IMR-90 (cell line): ENCODE measurements around the gene OBP2A. TPM values are rescaled to one million over a fixed set of nuclear protein-coding genes. Genes with fewer than 3 reads are reported as not detected.

Source experiments
- ATAC-seq: fragments of 200-7000 bp; cut with Tn5 transposase; 2 replicates; pipeline ENCODE4 v1.9.1; 2020; ENCODE audit warnings: low read depth, mild to moderate bottlenecking, moderate library complexity
- BruUV-seq: library from RNA; stranded (reverse); fragments of 400-500 nt; replicated peaks from 2 replicates; lab custom pipeline; 2021; lab: Mats Ljungman, UMichigan
- CTCF ChIA-PET: fragments of 300-600 bp; formaldehyde crosslinking; extraction: SDS; loops from one replicate; lab custom pipeline; 2021; ENCODE audit warnings: antibody characterized with exemption; lab: Yijun Ruan, JAX
- POLR2A ChIA-PET: fragments of 300-600 bp; sonication (Branson Sonifier 250); formaldehyde crosslinking; loops from one replicate; lab custom pipeline; 2022; ENCODE audit warnings: antibody characterized with exemption; ENCODE audit not compliant: unreplicated experiment; lab: Charles Lee
- DNase-seq: peaks from one replicate; pipeline ENCODE4 v3.0.0; 2013
- H2AFZ ChIP-seq: replicated peaks from 2 replicates; pipeline ENCODE3; 2013; ENCODE audit warnings: low read length, mild to moderate bottlenecking; ENCODE audit not compliant: poor library complexity
- H2AK5ac ChIP-seq: 2 replicates; pipeline ENCODE4 v1.6.1; 2013; ENCODE audit warnings: low read depth, low read length, inconsistent platforms
- H2AK9ac ChIP-seq: replicated peaks from 2 replicates; pipeline ENCODE3; 2013; ENCODE audit warnings: mild to moderate bottlenecking, low read depth, low read length, moderate library complexity; ENCODE audit not compliant: poor library complexity
- H2BK120ac ChIP-seq: 2 replicates; pipeline ENCODE4 v1.6.1; 2013; ENCODE audit warnings: low read depth, low read length, inconsistent platforms
- H2BK15ac ChIP-seq: 3 replicates; pipeline ENCODE4 v1.6.1; 2013; ENCODE audit warnings: low read depth, low read length, inconsistent platforms
- H2BK20ac ChIP-seq: 2 replicates; pipeline ENCODE4 v1.6.1; 2013; ENCODE audit warnings: low read depth, mild to moderate bottlenecking, inconsistent platforms, low read length, moderate library complexity
- H2BK5ac ChIP-seq: 2 replicates; pipeline ENCODE4 v1.6.1; 2013; ENCODE audit warnings: mild to moderate bottlenecking, low read depth, low read length, inconsistent platforms; ENCODE audit not compliant: poor library complexity, severe bottlenecking
- H3K14ac ChIP-seq: replicated peaks from 2 replicates; pipeline ENCODE4 v1.6.1; 2013; ENCODE audit warnings: low read depth, low read length, inconsistent platforms
- H3K18ac ChIP-seq: 2 replicates; pipeline ENCODE4 v1.6.1; 2013; ENCODE audit warnings: low read depth, low read length, control low read depth
- H3K23ac ChIP-seq: 2 replicates; pipeline ENCODE4 v1.6.1; 2013; ENCODE audit warnings: low read depth, low read length, inconsistent platforms
- H3K27ac ChIP-seq: 2 replicates; pipeline ENCODE4 v1.5.1; 2013; ENCODE audit warnings: mild to moderate bottlenecking, control low read depth, low read length; ENCODE audit not compliant: insufficient read depth
- H3K27me3 ChIP-seq: 2 replicates; pipeline ENCODE4 v1.6.1; 2013; ENCODE audit warnings: low read length; ENCODE audit not compliant: control insufficient read depth, insufficient read depth
- H3K36me3 ChIP-seq: 2 replicates; pipeline ENCODE4 v1.6.1; 2013; ENCODE audit warnings: low read length, mixed read lengths; ENCODE audit not compliant: control insufficient read depth, insufficient read depth
- H3K4ac ChIP-seq: 2 replicates; pipeline ENCODE4 v1.6.1; 2013; ENCODE audit warnings: low read depth, low read length, inconsistent platforms
- H3K4me1 ChIP-seq: 2 replicates; pipeline ENCODE4 v1.6.1; 2013; ENCODE audit warnings: low read length, mixed read lengths; ENCODE audit not compliant: control insufficient read depth, insufficient read depth
- H3K4me2 ChIP-seq: 2 replicates; pipeline ENCODE4 v1.6.1; 2013; ENCODE audit warnings: low read depth, mild to moderate bottlenecking, control low read depth, low read length, moderate library complexity
- H3K4me3 ChIP-seq: 2 replicates; pipeline ENCODE4 v1.5.1; 2013; ENCODE audit warnings: low read depth, mild to moderate bottlenecking, control low read depth, low read length, moderate library complexity; ENCODE audit not compliant: insufficient read depth
- H3K56ac ChIP-seq: 2 replicates; pipeline ENCODE4 v1.6.1; 2013; ENCODE audit warnings: low read length, inconsistent platforms; ENCODE audit not compliant: insufficient read depth; ENCODE audit errors: extremely low read depth
- H3K79me1 ChIP-seq, 2 experiments: 2 replicates each; pipeline ENCODE4 v1.6.1; 2013; ENCODE audit warnings: low read length in 2 of 2, inconsistent platforms in 1 of 2, low read depth in 1 of 2
- H3K9ac ChIP-seq: 2 replicates; pipeline ENCODE4 v1.6.1; 2013; ENCODE audit warnings: low read depth, low read length, control low read depth
- H3K9me1 ChIP-seq: 2 replicates; pipeline ENCODE4 v1.6.1; 2013; ENCODE audit warnings: low read length, inconsistent platforms; ENCODE audit not compliant: insufficient read depth
- H3K9me3 ChIP-seq: 2 replicates; pipeline ENCODE4 v1.6.1; 2013; ENCODE audit warnings: low read length; ENCODE audit not compliant: control insufficient read depth, insufficient read depth
- H4K20me1 ChIP-seq: 2 replicates; pipeline ENCODE4 v1.6.1; 2013; ENCODE audit warnings: low read length, inconsistent platforms; ENCODE audit not compliant: insufficient read depth
- H4K5ac ChIP-seq: 2 replicates; pipeline ENCODE4 v1.6.1; 2013; ENCODE audit warnings: mild to moderate bottlenecking, low read depth, low read length, control low read depth
- H4K8ac ChIP-seq, 2 experiments: 2 replicates each; pipeline ENCODE4 v1.6.1; 2013; ENCODE audit warnings: low read depth in 2 of 2, low read length in 2 of 2, control low read depth in 1 of 2, inconsistent platforms in 1 of 2
- H4K91ac ChIP-seq: 2 replicates; pipeline ENCODE4 v1.6.1; 2013; ENCODE audit warnings: low read depth, low read length, inconsistent platforms; ENCODE audit not compliant: insufficient read depth
- MAFK ChIP-seq: IDR thresholded peaks from 2 replicates; pipeline ENCODE4 v1.6.1; 2012; ENCODE audit warnings: low read depth, low read length, improper control_type of control experiment
- NFE2L2 ChIP-seq: fragments of 150-350 bp; IDR thresholded peaks from 2 replicates; pipeline ENCODE4 v1.6.1; 2016; ENCODE audit warnings: low read depth, mild to moderate bottlenecking, low read length
- POLR2A ChIP-seq: IDR thresholded peaks from 2 replicates; pipeline ENCODE4 v1.6.1; 2012; ENCODE audit warnings: mild to moderate bottlenecking, low read depth, low read length
- RCOR1 ChIP-seq: IDR thresholded peaks from 2 replicates; pipeline ENCODE4 v1.6.1; 2012; ENCODE audit warnings: mild to moderate bottlenecking, low read length, improper control_type of control experiment; ENCODE audit not compliant: insufficient replicate concordance
- SMC3 ChIP-seq: fragments of 150-350 bp; IDR thresholded peaks from 2 replicates; pipeline ENCODE4 v1.6.1; 2016; ENCODE audit warnings: low read depth, mild to moderate bottlenecking, antibody characterized with exemption, low read length, moderate library complexity
- WGBS, 2 experiments: methylation state at CpG; one replicate each; pipeline versions ENCODE4 v1.1.5 to v1.1.7; 2013; ENCODE audit warnings: missing lambda C conversion rate in 2 of 2; ENCODE audit not compliant: insufficient read length in 1 of 2; ENCODE audit errors: extremely low coverage in 2 of 2; 5-methylcytosine and 5-hydroxymethylcytosine counted together
- dilution Hi-C: fragments of 300-500 bp; cut with HindIII; formaldehyde crosslinking; loops from one replicate; pipeline ENCODE4 v1.14.3; 2018; ENCODE audit warnings: low sequenced_read_pairs; ENCODE audit not compliant: unreplicated experiment
- in situ Hi-C: fragments of 300-500 bp; cut with MboI; formaldehyde crosslinking; loops from 3 replicates; pipeline ENCODE4 v1.14.3; 2019; ENCODE audit warnings: low sequenced_read_pairs, inconsistent platforms, mixed read lengths
- intact Hi-C: fragments of 100-400 bp; cut with micrococcal nuclease; formaldehyde crosslinking; loops from 2 replicates; pipeline ENCODE4 v1.10.0; 2022
- polyA plus RNA-seq, 3 experiments: library from polyadenylated mRNA; depleted of rRNA; stranded (reverse); fragments of >200 nt; gene quantifications; 2 replicates each; pipeline ENCODE4 v1.2.3, GENCODE V29; 2012; ENCODE audit warnings: low replicate concordance in 1 of 3
- total RNA-seq: library from RNA; depleted of rRNA; stranded (reverse); fragments of >200 nt; gene quantifications from 2 replicates; pipeline ENCODE4 v1.2.3, GENCODE V29; 2012

Gene OBP2A
- total and polyA plus RNA-seq, 2 of the 4 experiments (the other 2 are of a cell fraction): not detected

GRCh38 chr9:135550344-135550918, 4.5 kb downstream of the OBP2A start:
- ChIA-PET POLR2A (no interaction called here), CTCF (no interaction called here)
- Histone ChIP-seq H3K9me3 (no peaks in the 10 kb centered on the region), H2BK20ac (no peak overlapping the region), H4K91ac (no peak overlapping the region), H3K9me1 (no peaks in the 10 kb centered on the region), H3K36me3 (no peaks in the 10 kb centered on the region), H4K5ac (no peak overlapping the region), H3K4ac (no peak overlapping the region), H2AK9ac (no peak overlapping the region), H3K18ac (no peak overlapping the region), H4K20me1 (no peaks in the 10 kb centered on the region), H2BK120ac (no peak overlapping the region), H3K9ac (no peak overlapping the region), H2AFZ (no peak overlapping the region), H3K14ac (no peak overlapping the region), H3K4me1 (no peaks in the 10 kb centered on the region), H2BK5ac (no peak overlapping the region), H3K4me3 (no peak overlapping the region), H3K27ac (no peak overlapping the region), H4K8ac (no peak overlapping the region), H3K56ac (no peak overlapping the region), H2BK15ac (no peak overlapping the region), H3K79me1 (no peaks in the 10 kb centered on the region), H2AK5ac (no peak overlapping the region), H3K4me2 (no peak overlapping the region), H3K23ac (no peak overlapping the region), H3K27me3 (no peaks in the 10 kb centered on the region; the same call in 1 of the 2 replicates)
- no TSS peak for BruUV-seq
- ATAC-seq: no peak
- no peak for DNase-seq
- intact Hi-C loops (no loop called here), in situ Hi-C loops (no loop called here), dilution Hi-C loops (no loop called here)
- TF ChIP-seq POLR2A: no peak
- no peak for TF ChIP-seq MAFK
- TF ChIP-seq NFE2L2: no peak
- TF ChIP-seq RCOR1: no peak
- TF ChIP-seq SMC3: no peak
- 80% methylated on average over 1 of the region's 17 CpGs; no CpG with 5 or more reads in 1 of the 2 experiments for WGBS, 2 experiments
